HG03039 (cell line): ENCODE measurements around the gene DSCAM.
"Not testable (repeated sequence)": the region's sequence is repeated elsewhere in the genome, so short reads cannot be mapped to it uniquely, and the experiment has no call there.

ENCODE experiments used
- ATAC-seq: cut with Tn5 transposase; IDR thresholded peaks from one replicate; pipeline ENCODE4 v1.9.1; 2021; ENCODE audit warnings: mild to moderate bottlenecking, moderate library complexity; ENCODE audit not compliant: unreplicated experiment

Gene DSCAM

DNA sequence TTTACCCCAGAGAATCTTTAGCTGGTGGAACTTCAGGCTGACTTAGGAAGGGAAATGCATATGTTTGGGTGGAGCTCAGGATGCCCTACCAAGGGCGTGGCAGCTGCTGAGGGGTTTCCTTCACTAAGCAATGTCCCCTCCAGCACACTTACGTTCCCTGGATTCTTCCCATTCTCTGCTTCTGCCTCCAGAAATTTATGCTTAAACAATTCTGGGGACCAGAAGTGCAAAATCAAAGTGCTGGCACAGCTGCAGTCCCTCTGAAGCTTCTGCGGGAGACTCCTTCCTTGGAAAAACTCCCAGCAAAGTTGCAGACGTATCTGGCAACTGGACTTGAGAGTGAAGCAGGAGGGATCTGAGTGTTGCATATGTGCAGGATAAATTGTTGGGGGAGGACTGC lies 576.9 kb downstream of the DSCAM start:
- no peak for ATAC-seq

DNA sequence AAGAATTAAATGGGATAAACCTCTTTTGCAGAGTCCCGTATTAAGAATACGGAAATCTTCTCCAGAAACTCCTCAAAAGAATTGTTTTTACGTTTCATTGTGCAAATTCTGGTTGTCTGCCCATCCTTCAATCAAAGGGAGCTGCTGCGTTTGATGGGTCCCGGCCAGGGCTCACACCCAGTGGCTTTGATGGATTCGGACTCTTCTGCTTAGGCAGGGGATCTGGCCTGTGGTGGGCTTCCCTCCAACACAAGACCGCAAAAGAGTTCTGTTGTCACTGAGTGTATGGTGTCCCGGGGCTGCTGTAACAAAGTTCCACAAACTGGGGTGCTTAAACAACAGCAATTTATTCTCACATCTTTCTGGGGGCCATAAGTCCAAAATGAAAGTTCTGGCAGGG lies 577.7 kb downstream of the DSCAM start:
- no peak for ATAC-seq

DNA sequence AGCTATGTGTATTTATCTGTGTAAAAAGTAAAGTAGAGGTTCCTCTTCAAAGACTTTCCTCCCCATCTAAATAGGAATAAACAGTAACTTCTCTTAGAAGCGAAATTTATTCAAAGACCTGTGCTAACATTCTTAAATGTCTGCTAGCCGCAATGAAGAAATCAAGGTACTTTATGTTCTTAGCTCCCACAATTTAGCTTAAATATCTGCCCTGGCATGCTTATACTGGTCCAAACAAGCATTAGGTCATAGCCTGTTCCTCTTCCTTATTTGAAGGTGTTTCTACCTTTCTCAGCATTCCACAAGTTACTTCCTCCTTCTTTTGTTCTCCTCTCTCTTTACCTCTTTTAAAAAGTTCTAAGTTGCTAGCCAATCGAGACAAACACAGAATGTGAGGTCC lies 588.5 kb downstream of the DSCAM start:
- ATAC-seq, result not testable (repeated sequence)

DNA sequence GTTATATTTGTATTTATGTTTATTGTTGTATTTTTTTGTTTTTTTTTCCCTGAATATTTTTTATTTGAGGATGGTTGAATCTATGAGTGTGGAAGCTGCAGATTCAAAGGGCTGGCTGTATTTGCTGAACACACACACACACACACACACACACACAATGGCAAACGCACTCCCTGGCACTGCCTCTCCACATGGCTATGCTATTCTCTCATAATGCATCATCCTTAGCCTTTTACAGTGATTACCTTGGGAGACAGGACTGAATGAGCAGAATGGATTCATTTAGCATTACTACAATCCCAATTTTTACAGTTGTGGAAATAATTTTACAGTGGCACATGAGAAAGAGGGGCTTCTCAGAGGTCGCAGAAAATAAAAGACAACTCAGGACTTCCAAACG lies 589.6 kb downstream of the DSCAM start:
- no peak for ATAC-seq

DNA sequence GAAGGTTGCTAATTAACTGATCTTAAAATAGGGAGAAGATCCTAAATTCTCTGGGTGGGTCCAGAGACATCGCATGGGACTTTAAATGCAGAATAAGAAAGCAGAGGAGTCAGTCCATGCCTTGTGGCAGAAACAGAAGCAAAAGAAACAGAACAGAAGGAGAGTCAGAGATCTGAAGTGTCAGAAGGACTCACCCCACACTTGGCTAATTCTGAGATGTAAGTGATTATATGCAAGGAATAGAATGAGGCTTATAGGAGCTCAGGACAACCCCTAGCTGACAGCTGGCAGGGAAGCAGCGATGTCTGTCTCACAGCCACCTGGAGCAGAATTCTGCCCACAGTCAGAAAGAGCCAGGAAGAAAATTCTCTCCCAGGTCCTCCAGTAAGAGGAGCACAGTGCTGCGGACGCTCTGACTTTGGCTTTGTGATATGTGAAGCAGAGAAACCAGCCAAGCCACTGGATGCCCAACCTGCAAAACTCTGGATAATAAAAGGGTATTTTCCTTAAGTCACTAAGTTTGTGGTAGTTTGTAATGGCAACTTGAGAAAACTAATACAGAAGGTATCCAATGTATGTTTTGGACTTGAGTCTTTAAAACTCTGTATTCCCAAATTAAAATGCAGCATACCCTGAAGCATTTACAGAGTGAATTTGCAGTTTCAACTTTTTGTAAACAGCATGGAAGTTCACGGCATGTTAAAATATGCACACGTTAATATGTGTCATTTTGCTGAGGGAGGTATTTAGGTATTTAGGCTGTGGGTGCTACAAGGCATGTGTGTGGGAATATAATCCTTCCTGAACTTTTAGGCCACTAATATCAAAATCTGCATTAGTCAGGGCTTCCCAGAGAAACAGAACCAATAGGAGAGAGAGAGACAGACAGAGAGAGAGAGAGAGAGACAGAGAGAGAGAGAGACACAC lies 591.2 kb downstream of the DSCAM start:
- ATAC-seq, result no peak

DNA sequence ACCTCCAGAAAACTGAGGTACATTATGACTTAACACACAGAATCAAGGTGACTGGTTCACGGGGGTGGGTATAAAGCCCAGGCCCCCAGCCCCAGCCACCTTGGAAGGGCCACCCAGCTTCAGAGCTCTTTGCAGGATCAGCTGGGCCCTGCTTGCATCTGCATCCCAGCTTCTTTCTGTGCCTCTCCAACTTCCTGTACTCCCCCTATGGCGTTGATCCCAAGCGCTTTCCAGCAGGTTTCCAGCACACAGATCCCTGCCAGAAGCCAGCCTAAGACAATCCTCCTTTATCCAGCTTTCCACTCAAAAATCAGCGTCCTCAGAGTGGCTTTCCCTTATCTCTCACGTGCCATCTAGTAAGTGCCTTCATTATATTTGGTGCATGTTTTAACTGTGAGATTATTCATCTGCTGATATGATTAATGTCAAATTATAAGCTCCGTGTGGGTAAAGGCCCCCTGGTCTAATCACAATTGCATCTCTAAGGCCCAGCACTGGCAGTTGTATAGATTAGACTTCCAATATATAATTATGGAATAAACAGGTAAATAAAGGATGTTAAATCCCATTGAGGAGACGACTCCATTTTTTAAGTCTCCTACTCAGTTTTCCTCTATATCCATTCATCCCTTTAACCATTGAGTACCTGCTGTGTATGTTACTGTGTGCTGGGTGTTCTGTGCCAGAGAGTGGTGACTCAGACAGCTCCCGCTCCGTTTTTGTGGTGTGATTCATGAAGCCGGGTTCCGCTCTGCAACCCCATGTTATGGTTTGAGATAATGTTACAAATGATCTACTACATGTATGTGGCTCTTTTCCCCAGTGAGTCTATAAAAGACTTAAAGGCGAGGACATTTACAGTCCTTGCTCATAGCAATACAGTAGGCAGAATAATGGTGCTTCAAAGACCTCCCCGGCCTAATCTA lies 592.2 kb downstream of the DSCAM start:
- no peak for ATAC-seq

DNA sequence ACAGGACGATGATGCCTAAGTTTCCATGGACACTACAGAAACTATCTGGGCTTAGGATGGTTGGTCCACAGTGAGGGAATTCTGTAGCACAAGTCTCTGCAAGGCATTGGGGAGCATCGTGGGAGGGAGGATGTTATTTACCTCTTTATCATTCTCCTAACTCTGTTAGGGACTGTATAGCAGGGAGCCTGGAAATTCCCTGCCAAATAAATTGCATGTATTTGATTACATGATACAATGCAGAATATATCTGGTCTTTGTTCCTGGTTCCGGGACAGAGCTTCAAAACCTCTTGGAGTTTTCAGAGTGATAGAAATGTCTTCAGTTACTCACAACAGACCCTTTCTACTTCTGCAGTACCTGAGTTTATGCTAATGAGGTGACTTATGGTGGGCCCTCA lies 593.8 kb downstream of the DSCAM start:
- no peak for ATAC-seq

DNA sequence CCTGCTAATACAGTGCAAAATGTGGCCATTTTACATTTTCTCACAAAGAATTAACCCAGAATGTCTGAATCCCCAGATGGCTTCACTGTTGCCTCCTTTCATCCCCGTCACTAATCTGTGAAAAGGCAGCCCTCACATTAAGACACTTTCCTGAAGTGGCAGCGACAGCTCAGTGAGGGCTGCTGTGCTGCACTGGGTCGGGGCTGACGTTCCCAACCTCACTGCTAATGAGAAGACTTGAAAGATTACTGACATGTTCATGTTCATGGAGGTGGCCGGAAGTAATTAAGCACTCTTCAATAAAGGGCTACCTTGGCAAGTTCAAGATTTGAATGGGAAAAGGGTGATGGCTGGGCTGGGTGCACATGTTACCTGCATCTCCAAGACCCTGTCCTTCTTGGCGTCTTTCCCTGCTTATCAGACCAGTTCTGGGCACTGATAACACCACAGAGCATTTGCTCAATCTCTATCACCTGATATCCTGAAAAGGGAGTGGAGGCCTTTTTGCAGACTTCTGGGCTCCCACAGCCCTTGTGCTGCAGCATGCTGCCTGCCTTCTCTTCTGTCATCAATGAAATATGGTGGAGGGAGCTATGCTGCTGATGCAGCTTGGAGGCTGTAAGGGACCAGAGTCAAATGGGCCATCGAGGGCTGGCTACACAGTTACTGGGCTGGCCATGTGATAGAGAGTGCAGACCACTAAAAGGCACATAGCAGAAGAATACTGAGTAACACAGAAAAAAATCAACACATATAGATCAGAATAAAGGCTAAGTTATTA lies 596.3 kb downstream of the DSCAM start:
- no peak for ATAC-seq

DNA sequence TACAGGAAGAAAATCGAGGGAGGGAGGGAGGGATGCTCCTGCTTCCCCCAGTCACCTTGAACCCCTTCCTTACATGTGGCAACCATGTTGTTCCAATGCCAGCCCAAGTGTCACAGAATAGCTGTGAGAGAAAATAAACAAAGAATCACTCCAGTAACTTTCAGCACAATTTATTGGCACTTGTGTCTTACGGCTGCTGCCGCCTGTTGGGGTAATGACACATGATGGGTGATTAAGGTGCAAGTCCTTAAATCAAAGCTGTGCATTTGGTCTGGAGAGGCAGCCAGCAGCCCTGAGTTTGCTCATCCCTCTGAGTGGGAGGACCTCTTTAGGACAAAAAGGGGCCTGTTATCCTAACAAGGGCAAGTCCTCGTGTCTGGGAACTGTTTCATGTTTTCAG lies 602.0 kb downstream of the DSCAM start:
- ATAC-seq, result no peak

DNA sequence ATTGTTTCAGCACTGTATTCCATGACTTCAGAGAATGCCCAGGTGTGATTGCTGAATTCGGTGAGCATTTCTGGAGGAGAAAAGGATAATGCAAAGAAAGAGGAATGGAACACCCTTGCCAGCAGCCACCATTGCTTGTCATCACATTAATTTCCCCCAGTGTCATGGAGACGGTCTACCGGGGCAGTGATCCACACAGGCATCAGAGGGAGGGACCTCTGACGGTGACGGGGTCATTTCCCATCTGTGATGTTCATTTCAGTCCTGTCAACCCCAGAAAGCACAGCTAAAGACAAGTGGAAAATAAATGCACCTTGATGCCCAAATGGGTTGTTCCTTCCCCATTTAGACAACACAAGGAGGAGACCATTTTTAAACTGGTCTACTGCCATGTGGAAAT lies 603.3 kb downstream of the DSCAM start:
- no peak for ATAC-seq

DNA sequence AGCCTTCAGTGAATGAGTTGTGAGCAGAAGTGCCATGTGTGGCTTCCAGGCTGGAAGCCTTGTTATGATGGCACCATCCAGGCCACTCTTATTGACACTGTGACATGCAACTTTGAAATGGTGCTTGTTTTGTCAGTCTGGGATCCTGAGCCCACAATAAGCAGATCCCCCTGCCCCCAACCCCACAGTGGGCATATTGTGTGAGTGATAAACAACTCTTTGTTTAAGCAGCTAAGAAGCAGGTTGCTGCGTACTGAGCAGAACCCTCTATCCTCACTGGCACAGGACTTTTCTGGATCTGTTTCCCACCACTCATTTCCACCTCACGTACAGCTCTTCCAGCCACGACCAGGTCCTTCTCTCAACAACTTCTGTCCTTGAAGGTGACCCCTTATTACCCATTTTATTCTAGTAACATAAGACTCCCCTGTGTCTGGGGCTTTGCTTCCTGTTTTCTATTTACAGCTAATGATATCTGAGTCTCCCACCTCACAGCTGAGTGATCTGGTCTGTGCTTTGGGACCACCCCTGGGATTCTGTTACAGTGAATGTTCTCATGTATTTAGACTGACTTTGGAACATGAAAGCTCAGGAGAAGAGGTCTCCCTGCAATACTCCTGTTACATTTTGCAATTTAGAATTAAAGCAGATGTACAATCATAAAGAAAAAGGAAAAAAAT lies 604.2 kb downstream of the DSCAM start:
- ATAC-seq, result no peak

DNA sequence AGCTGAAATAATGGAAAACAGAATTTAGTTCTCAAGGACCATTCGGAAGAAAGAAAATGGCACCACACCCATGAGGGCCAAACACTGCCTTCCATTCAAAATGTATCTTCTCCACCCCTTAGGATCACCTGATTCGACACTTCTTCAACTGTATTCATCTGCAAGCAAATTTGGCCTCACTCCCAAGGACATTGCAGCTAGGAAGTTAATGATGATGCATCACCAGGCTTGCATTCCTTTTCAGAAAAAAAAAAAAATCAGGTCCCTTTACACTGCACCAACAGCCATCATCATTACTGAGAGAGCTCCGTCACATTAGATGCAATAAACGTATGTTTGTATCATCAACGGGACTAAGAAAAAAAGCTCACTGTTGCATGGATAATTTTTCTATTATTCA lies 611.4 kb downstream of the DSCAM start:
- ATAC-seq, result no peak

DNA sequence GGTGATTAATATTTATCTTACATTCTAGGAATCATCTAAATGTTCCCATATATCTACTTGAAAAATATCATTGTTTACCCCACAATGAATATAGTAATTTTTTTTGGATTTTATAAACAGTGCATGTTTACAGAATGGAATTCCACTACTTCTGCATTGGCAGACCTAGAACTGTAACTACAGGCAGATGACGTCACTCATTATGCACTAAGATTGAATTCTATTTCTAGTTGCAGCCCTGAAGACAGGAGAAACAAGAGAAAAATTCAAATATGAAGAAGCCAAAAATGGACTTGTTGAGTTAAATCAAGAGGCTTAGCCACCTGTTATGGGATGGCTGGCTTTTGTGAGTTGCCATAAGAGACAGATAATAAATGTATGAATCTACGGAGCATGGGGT lies 615.0 kb downstream of the DSCAM start:
- no peak for ATAC-seq

DNA sequence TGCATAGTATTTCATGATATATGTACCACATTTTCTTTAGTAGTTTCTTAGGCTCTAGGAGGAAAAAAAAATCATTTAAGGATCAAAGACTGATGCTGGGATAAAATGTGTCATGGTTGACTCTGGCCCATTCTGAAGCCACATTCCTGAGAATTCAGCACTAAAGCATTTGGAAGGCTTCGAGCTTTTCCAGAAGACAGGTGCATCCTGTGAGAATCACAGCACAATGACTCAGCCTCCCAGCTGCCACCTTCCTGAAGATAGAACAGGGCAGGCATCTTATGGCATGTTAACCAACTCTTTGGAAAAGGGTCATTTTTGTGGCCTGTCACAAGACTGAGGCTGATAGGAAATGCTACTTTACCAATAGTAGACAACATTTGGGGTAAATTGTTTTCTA lies 619.9 kb downstream of the DSCAM start:
- ATAC-seq, result no peak

DNA sequence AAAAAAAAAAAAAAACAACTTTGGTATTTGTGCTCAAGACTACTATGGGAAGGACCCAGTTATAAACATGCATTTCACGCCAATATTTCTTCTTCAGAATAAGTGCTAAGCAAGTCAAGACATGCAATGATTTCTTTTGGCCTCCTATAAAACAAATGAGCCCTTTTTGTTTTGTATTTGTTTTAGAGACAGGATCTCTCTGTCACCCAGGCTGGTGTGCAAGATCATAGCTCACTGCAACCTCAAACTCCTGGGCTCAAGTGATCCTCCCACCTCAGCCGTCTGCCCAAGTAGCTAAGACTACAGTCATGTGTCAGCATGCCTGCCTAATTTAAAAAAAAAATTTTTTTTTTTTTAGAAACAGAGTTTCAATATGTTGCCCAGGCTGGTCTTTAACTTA lies 631.0 kb downstream of the DSCAM start:
- ATAC-seq, result no peak

DNA sequence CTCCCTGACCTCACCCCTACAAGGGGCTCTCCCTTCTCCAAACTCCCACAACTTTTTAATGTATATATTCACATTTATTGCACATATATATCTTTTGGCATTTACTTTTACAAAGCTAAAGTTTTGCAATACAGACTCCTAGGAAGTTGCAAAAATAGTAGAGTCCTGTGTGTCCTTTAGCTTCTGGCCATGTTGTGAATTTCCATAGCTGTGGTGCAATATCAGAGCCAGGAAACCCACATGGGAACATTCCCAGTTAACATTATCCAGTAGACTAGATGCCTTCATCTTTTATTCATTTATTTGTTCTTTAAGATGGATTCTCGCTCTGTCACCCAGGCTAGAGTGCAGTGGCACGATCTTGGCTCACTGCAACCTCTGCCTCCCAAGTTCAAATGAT lies 636.7 kb downstream of the DSCAM start:
- no peak for ATAC-seq

DNA sequence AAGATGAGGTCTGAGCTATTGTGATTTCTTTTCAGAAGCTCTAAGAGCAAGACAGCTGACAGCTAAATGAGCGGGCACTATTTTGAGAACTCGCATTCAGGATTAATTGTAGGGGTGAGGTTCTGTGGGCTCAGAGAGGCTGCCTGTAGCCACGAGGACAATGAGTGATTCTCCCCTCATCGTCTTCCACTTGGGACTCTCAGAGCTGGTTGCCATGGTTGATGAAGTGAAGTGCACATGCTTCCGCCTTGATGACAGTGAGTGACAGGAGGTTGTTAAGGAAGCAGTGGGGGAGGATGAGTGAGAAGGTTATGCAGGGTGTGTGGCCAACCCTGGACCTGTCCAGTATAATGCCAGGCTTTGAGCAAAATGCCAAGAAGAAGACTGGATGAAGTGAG lies 638.0 kb downstream of the DSCAM start:
- no peak for ATAC-seq

DNA sequence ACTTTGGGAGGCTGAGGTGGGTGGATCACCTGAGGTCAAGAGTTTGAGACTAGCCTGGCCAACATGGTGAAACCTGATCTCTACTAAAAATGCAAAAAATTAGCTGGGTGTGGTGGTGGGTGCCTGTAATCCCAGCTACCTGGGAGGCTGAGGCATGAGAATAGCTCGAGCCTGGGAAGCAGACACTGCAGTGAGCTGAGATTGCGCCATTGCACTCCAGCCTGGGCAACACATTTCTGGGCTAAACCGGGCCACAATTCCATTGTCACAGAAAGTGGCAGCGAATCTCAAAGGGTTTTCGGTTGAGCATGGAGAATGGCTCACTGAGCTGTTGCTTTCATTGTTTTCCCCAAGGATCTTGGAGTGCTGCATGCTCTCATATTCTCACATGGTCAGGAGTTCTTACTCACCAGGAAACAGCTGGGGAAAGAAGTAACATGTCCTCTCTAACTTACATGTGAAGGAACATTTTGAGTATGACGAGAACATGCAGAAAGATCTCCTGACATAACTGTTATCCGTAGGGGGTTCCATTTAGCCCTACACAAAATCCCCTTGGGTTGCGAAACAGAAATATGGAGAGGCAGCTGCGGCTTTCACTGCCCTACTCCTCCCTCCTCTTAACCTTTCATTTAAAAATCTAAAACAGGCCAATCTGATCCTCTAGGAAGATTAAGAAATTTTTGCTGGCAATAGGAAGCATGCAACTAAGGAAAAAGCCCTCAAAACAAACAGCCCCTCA lies 638.6 kb downstream of the DSCAM start:
- no peak for ATAC-seq

DNA sequence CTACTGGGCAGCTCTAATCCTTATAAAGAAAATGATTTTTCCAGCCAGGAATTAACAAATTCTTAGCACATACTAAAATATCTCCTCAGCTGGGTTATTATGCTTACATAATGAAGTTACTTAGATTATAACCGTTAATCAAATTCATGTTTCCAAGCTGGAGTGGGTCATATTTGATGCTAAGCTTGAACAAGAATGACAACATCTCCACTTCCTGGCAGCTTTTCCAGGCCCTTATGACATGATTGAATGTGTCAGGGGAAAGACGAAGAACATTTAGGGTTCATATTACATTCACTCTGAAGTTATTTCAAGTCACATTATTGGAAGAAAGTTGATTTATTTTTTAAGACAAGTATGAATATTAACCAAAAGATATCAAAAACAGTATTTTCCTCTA lies 646.0 kb downstream of the DSCAM start:
- no peak for ATAC-seq

DNA sequence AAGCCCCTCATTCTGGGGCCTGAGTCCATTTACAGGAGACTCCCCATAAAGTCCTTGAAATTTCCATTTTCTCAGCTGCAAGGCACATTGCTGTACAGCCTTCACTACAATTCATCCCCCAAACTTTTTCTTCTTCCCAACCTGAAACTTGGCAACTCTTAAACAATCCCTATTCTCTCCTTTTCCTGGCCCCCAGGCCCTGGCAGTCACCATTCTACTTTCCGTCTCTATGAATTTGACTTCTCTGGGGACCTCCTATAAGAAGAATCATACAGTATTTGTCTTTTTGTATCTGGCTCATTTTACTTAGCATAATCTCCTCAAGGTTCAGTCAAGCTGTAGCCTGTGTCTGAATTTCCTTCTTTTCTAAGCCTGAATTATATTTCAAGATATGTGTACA lies 646.8 kb downstream of the DSCAM start:
- no peak for ATAC-seq
